Epithelial cell of proximal tubule (primary cell): ENCODE results near the gene PGAM1. TPM values are rescaled to one million over a fixed set of nuclear protein-coding genes. Genes with fewer than 3 reads are reported as not detected.

Experiments
- DNase-seq: peaks from one replicate; pipeline ENCODE4 v3.0.0-alpha.2; 2011; ENCODE audit warnings: low read depth
- H3K4me3 ChIP-seq: 2 replicates; pipeline ENCODE4 v1.5.1; 2011; ENCODE audit warnings: low read depth, mild to moderate bottlenecking, low read length
- total RNA-seq: library from RNA; depleted of rRNA; stranded (reverse); fragments of >200 nt; gene quantifications from 2 replicates; pipeline ENCODE4 v1.2.3, GENCODE V29; 2015
- TF ChIP-seq, protein P1 (sequence below): conservative IDR thresholded peaks from 2 replicates; pipeline ENCODE4 v1.5.1; 2012; ENCODE audit warnings: low read depth, mild to moderate bottlenecking, low read length

The PGAM1 gene
- total RNA-seq, 1 donor from 2014 or later = 629 TPM

GRCh38 chr10:97384156-97384555 is 41.8 kb upstream of the PGAM1 start:
- no peak overlapping the region for H3K4me3 ChIP-seq
- no peak for DNase-seq
- TF ChIP-seq, protein P1, sequence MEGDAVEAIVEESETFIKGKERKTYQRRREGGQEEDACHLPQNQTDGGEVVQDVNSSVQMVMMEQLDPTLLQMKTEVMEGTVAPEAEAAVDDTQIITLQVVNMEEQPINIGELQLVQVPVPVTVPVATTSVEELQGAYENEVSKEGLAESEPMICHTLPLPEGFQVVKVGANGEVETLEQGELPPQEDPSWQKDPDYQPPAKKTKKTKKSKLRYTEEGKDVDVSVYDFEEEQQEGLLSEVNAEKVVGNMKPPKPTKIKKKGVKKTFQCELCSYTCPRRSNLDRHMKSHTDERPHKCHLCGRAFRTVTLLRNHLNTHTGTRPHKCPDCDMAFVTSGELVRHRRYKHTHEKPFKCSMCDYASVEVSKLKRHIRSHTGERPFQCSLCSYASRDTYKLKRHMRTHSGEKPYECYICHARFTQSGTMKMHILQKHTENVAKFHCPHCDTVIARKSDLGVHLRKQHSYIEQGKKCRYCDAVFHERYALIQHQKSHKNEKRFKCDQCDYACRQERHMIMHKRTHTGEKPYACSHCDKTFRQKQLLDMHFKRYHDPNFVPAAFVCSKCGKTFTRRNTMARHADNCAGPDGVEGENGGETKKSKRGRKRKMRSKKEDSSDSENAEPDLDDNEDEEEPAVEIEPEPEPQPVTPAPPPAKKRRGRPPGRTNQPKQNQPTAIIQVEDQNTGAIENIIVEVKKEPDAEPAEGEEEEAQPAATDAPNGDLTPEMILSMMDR = no peak

- DNase-seq = no peak
- TF ChIP-seq, protein P1 = no peak
- H3K4me3 ChIP-seq = no peak overlapping the region
Measured at GRCh38 chr10:97384641-97385040, 41.4 kb upstream of the PGAM1 start.

GRCh38 chr10:97385565-97385964 is 40.4 kb upstream of the PGAM1 start:
- DNase-seq = no peak
- TF ChIP-seq, protein P1 = no peak
- H3K4me3 ChIP-seq = no peak overlapping the region

DNA sequence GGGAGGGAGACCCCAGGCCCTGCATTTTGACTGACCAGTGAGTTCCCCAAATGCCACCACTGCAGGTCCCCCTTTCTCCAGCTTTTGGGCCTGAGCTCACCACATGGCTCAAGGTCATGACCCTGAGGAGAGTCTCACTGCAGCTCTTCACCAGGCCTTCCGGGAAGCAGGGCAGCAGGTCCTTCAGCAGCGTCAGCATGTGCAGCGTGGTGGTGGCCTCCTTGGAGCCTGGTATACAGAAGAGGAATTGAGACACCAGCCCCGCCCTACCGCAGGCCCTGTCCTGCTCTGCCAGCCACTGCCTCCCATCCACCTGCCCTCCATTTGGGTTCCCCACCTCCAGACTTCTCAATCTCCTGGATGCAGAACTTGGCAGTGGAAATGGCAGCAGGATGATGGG is 37.8 kb upstream of the PGAM1 start:
- no peak for DNase-seq
- no peak overlapping the region for H3K4me3 ChIP-seq

DNA sequence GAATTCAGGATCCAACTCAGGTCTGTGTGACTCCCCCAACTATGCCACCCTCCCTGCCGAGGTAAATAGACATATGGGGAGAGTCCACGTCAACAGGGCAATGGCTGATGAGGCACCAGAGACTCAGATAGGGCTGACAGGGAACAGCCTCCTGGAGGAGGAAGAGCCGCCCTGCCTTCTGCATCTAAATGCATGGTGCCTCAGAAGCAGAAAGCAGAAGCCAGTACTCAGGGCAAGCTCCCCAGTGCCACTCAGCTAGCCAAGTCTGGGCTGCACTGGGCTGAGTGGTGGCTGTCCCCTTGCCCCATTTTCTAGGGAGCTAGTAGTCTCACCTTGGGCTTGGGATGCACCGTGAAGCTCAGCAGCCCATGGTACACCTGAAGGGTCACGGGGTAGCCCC is 35.9 kb upstream of the PGAM1 start:
- no peak for DNase-seq
- TF ChIP-seq, protein P1 = no peak
- H3K4me3 ChIP-seq = no peak overlapping the region

More for the DNA sequence above, 37.8 kb upstream of the PGAM1 start:
- TF ChIP-seq, protein P1 = no peak

DNA sequence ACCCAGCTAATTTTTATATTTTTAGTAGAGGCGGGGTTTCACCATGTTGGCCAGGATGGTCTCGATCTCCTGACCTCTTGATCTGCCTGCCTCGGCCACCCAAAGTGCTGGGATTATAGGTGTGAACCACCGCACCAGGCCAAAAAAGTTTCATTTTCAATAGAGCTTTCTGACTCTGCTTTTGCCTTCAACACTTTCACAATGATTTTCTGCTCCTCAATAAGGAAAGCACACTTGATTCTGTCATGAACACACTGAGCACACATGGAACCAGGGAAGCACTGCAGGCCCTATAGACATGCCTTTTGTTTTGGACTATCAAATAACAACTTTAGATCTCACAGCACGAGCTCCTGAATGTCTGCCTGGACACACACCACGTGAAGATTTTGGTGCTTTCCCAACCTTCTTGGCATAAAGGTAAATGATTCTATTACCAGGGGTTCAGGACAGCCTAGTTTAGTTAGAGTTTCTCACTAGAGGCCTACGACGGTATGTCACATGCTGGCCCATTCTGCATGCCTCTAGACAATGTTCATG is 32.9 kb upstream of the PGAM1 start:
- H3K4me3 ChIP-seq = no peak overlapping the region
- no peak for DNase-seq
- TF ChIP-seq, protein P1 = no peak

GRCh38 chr10:97396056-97396455 is 29.9 kb upstream of the PGAM1 start:
- DNase-seq = no peak
- H3K4me3 ChIP-seq = no peak overlapping the region
- TF ChIP-seq, protein P1 = no peak
